GM21529 (cell line): ENCODE measurements around the gene FGF23.

Experiments used
- ATAC-seq: cut with Tn5 transposase; IDR thresholded peaks from one replicate; pipeline ENCODE4 v1.9.1; 2021; ENCODE audit not compliant: unreplicated experiment

FGF23 gene

DNA sequence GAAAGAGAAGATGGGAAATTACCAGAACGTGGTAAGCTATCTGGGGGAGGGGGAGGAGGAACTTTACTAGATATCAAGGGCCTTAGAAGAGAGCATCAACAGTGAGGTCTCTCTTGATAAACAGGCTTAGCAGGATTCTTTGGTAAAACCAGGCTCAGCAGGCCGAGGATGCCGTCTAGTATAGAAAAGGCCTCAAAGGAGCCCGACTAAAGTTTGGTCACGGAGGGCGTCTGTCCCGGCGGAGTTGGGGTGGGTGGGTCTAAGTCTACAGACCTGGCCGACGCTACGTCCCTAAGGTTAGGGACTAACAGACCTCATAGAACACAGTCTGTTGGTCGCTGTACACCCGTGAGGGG lies 59.0 kb downstream of the FGF23 start:
- peak; percentile 33 for ATAC-seq
